DND-41 (cell line): ENCODE results near the gene NR3C1.

ENCODE experiments used
- EZH2 ChIP-seq: IDR thresholded peaks from 3 replicates; pipeline ENCODE4 v1.6.1; 2012; ENCODE audit warnings: borderline replicate concordance, low read depth, mild to moderate bottlenecking, moderate library complexity, low read length, inconsistent platforms; ENCODE audit not compliant: severe bottlenecking
- TF ChIP-seq, protein P1 (sequence below): IDR thresholded peaks from 2 replicates; pipeline ENCODE4 v1.5.1; 2012; ENCODE audit warnings: borderline replicate concordance, low read length, moderate library complexity, mild to moderate bottlenecking; ENCODE audit not compliant: poor library complexity, severe bottlenecking; ENCODE audit errors: extremely low read depth

DNA sequence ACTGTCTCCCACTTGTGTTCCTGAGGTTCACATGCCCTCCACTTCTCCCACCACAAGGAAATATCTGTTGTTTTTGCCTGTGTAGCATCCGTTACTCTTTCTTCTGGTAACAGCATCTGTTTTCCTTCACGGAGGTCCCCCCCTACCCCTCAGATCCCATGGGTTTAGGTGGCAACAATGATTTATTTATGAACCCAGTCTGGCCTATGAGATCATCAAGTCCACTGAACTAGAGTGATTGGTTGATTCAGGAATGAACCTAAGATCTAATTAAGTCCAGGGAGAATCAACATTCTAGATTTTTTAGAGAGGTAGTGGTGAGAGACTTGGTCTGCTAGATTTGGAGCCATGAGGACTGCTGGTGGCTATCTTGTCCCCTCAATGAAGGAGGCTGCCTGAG lies 166.8 kb downstream of the NR3C1 start:
- TF ChIP-seq, protein P1, sequence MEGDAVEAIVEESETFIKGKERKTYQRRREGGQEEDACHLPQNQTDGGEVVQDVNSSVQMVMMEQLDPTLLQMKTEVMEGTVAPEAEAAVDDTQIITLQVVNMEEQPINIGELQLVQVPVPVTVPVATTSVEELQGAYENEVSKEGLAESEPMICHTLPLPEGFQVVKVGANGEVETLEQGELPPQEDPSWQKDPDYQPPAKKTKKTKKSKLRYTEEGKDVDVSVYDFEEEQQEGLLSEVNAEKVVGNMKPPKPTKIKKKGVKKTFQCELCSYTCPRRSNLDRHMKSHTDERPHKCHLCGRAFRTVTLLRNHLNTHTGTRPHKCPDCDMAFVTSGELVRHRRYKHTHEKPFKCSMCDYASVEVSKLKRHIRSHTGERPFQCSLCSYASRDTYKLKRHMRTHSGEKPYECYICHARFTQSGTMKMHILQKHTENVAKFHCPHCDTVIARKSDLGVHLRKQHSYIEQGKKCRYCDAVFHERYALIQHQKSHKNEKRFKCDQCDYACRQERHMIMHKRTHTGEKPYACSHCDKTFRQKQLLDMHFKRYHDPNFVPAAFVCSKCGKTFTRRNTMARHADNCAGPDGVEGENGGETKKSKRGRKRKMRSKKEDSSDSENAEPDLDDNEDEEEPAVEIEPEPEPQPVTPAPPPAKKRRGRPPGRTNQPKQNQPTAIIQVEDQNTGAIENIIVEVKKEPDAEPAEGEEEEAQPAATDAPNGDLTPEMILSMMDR = no peak
- no peak for TF ChIP-seq EZH2
